Peyer's patch (tissue), 4 donors: ENCODE results near the gene COBL.

ENCODE experiments used
- CTCF ChIP-seq, 6 experiments: fragments of 450-650 bp in 4 of 6; fragments of 200-600 bp in 2 of 6; sonication (generic) in 1 of 6; IDR thresholded peaks; one replicate each; pipeline ENCODE4 v1.5.1; 2017 to 2019; ENCODE audit warnings: antibody characterized with exemption in 6 of 6, mild to moderate bottlenecking in 3 of 6, moderate library complexity in 1 of 6
- POLR2A ChIP-seq, 2 donors: fragments of 450-650 bp; IDR thresholded peaks; one replicate each; pipeline ENCODE4 v1.5.1; 2017; ENCODE audit warnings: antibody characterized with exemption in 2 of 2, mild to moderate bottlenecking in 2 of 2, moderate library complexity in 2 of 2

GRCh38 chr7:51314726-51315125, 1.9 kb downstream of the COBL start:
- TF ChIP-seq CTCF (IDR thresholded peaks at IDR 0.05) (no peak), POLR2A (IDR thresholded peaks at IDR 0.05) (no peak)
